HG02759 (cell line): ENCODE results near the gene LANCL2.
"Not testable (repeated sequence)": the region's sequence is repeated elsewhere in the genome, so short reads cannot be mapped to it uniquely, and the experiment has no call there.

ENCODE experiments used
- ATAC-seq: cut with Tn5 transposase; IDR thresholded peaks from one replicate; pipeline ENCODE4 v1.9.1; 2021; ENCODE audit warnings: mild to moderate bottlenecking, moderate library complexity; ENCODE audit not compliant: unreplicated experiment

The LANCL2 gene

DNA sequence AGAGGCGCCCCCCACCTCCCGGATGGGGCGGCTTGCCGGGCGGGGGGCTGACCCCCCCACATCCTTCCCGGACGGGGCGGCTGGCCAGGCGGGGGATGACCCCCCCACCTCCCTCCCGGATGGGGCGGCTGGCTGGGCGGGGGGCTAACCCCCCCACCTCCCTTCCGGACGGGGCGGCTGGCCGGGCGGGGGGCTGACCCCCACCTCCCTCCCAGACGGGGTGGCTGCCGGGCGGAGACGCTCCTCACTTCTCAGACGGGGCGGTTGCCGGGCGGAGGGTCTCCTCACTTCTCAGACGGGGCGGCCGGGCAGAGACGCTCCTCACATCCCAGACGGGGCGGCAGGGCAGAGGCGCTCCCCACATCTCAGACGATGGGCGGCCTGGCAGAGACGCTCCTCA, 37.4 kb downstream of the LANCL2 start:
- not testable (repeated sequence) for ATAC-seq

DNA sequence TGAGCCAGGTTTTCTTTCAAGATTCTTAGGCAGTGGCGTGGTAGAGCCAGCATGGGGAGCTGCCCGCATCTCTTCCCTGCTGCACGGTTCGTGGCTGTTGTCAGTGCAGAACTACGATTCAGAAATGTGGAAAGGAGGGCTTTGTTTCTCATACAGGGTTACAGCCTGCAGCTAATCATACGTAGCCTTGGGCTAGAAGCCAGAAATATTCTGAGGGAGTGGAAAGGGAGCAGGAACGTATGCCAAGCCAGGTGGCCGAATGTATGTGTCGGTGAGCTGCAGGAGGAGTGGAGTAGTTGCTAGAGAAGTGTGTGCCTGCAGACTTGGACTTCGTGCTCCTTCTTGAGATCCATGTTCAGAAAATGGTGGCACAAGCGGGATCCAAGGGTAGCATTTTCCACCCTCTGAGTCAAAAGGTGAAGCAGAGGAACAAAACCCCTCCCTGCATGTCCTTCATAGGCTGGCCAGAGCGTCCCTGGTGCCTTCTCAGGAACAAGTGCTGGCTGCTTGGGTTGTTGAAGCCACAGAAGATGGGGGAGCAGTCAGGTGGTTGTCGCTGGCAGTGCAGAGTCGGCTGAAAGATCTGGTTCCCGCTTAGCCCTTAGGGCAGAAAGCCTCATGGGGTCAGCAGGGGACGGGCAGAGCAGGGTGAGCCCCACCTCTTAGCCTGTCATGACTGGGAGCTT, 40.9 kb downstream of the LANCL2 start:
- ATAC-seq, result no peak

DNA sequence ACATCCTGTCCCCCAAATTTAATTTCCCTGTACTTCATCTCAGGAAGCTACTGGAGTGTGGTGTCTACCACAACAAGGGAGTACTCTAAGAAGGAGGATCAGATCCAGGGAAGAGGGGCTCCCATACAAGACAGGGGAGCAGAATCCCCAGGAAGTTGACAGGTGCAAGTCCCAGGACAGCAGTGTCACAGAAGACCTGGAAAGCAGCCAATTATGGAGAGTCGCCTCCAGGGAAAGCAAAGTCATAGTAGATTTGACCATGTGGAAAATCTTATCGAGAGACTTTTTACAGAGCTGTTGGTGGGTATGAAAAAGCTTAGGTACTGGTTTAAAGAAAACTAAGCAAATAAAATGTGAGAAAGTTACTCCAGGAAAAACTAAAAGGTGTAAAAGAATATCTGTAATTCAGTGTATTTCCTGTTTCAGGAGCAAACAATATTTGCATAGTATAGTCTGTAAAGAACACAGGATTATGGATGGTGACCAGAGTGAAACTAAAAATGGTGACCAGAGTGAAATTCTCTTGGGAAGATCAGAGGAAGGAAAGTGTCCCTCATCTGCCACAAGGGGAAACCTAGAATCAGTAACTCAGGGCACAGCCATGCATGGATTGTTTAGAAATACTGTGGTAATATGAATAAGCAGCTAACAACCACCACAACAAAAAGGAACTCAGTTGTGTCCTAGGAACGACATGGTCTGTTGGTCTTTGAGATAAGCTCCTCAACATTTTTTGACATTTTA, 44.5 kb downstream of the LANCL2 start:
- peak; percentile 66 for ATAC-seq

DNA sequence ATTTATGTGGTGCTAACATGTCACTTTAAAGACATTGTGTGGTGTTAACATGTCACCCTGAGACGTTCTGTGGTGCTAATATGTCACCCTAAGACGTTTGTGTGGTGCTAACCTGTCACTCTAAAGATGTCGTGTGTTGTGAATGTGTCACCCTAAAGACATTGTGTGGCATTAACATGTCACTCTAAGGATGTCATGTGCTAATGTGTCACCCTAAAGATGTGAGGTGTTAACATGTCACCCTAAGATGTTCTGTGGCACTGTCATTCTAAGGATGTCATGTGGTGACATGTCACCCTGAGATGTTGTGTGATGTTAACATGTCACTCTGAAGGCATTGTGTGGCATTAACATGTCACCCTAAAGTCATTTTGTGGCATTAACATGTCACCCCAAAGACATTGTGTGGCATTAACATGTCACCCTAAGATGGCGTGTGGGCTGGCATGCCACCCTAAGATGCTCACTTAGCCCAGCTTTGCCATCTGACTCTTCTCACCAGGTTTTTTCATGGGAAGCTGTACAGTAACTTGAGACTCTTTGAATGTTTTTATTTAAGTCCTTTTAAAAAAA, 45.6 kb downstream of the LANCL2 start:
- ATAC-seq, result no peak

DNA sequence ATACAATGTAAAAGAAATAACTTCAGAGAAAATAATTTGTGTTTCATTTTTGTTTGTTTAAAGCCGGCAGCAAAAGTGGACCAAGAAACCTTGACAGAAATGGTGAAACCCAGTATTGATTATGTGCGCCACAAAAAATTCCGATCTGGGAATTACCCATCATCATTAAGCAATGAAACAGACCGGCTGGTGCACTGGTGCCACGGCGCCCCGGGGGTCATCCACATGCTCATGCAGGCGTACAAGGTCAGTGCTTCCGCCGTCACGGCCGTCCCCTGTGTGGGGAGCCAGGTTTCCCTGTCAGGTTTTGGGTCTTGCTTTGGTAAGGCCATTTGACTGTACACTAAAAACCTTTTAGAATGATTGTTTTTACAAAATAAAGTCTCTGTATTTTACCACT, 46.7 kb downstream of the LANCL2 start:
- no peak for ATAC-seq

DNA sequence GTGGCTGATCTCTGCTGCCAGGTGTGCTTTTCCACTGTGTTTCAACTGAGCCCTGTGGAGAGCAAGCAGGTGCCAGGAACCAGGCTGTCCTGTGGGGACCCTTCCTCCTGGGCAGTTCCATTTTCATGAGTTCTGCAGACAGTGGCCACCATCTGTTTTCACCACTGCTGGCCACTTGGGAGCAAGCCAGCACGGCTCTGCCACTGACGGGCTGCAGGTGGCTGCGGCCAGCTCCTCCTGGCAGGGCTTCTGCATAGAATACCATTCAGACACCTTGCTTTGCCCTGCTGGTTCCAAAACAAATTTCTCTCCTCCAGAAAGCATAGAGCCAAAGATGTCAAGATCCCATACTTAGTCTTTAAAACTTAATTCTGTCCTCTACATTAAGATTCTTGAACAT, 48.3 kb downstream of the LANCL2 start:
- no peak for ATAC-seq

DNA sequence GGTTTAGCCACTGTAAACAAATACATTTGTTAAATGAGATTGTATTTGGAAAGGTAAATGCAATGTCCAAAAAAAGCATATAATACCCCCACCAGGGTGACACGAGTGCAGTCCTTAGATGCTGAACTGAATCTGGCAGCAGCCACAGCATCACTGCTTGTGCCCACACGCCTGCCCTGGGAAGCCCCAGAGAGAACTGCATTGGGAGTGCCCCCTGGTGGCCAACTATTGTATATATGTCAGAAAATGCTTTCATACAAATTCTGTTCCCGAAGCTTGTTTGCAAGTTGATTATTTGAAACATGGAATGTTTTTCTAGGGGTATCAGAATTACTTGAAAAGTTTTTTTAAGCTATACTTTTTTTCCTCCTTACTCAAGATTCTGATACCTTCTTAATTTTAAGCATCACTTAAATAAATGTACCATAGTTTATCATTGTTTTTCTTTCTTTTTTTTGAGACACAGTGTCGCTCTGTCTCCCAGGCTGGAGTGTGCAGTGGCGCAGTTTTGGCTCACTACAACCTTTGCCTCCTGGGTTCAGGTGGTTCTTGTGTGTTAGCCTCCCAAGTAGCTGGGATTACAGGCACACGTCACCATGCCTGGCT, 50.1 kb downstream of the LANCL2 start:
- ATAC-seq, result peak; percentile 92

DNA sequence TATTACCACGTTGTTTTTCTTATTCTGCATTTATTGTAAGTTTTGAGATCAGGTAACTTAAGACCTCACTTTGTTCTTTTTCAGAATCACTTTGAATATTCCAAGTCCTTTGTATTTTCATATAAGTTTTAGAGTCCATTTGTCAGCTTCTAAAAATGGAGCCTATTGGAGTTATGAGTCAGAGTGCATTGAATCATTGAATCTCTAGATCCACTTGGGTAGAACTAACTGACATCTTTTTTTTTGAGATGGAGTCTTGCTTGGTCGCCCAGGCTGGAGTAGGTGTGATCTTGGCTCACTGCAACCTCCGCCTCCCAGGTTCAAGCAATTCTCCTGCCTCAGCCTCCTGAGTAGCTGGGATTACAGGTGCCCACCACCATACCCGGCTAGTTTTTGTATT, 52.3 kb downstream of the LANCL2 start:
- ATAC-seq, result not testable (repeated sequence)

DNA sequence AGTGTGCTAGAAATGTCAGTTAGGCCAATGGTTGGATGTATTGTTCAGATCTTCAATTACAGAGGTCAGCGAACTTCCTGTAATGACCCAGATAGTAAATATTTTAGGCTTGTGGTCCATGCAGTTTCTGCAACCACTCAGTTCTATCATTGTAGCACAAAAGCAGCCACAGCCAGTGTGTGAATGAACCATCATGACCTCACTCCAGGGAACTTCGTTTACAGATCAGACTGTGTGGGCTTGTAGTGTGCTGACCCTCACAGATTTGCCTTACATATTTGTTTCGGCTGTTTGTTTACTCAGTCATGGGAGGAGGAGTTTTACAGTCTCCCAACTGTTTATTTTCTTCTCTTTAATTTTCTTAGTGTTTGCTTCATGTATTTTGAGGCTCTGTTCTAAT, 55.4 kb downstream of the LANCL2 start:
- no peak for ATAC-seq

DNA sequence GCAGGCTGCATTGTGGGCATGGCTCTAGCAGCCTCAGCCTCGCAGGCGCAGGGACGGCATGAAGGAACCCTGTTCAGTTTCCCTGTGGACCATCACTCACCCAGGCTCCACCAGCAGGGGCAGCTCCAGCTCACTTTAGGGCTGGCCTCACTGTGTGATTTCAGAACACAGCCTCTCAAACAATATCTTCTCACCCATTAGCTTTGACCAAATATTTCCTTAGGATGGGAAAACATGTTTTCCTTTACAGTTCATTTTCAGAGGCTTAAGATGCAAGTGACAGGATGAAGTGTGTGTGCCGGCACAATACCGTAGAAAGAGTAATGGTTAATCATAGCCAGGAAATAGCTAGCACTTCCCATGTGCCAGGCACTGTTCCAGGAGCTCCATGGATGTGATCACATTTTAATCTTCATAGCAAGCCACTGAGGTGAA, 58.2 kb downstream of the LANCL2 start:
- ATAC-seq, result no peak

DNA sequence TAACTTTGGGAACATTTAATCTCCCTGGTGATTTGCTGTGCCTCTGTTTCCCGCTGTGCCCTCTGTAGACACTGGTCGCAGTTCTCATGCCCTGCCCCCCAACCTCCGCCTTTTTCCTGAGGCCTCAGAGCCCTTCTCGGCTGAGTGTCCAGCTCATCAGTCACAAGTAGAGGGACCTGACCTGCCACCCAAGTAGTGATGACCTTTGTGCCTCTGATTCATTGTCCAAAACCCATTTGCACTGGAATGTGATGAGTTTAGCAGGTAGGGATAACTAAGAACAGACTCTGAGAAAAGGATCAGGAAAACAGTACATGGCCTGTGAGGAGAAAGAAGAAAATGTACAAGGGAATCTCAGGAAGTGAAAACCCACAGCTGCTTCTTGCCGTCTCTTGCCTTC, 58.8 kb downstream of the LANCL2 start:
- ATAC-seq, result no peak

DNA sequence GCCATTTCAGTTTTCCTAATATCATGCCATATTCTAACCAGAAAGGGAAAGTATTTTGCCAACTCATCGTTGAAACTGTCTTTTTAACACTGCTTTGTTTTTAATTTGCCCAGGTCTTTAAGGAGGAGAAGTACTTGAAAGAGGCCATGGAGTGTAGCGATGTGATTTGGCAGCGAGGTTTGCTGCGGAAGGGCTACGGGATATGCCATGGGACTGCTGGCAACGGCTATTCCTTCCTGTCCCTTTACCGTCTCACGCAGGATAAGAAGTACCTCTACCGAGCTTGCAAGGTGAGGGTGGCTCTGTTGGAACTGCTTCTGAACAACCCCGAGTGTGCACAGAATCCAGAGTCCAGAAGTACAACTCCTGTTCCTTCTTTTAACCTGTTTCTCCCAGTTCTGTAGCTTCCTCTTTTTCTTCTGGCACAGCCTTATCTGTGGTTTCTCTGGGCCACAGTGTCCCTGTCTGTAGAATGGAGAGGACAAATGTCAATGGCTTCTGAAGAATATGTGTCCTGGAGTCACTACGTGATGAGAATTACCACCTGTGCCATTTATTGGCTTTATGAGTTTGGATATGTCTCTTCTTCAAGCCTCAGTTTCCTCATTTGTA, 60.1 kb downstream of the LANCL2 start:
- ATAC-seq, result no peak

DNA sequence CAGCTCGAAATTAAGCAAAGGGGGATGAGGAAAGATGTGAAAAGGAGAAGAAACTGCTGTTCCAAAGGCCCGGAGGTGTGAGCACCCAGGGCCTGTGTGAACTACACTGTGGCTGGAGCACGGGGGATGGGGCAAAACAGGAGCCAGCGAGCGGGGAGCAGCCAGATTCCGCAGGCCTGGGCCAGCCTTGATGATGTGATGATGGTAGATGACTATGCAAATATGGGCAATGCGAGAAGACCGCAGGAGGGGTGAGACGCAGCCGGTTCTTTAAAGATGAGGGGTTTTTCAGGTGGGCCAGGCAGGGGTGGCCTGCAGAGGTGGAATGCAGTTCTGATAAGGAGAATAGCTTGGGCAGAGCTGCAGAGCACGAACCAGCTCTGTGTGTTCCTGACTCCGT, 61.5 kb downstream of the LANCL2 start:
- no peak for ATAC-seq

DNA sequence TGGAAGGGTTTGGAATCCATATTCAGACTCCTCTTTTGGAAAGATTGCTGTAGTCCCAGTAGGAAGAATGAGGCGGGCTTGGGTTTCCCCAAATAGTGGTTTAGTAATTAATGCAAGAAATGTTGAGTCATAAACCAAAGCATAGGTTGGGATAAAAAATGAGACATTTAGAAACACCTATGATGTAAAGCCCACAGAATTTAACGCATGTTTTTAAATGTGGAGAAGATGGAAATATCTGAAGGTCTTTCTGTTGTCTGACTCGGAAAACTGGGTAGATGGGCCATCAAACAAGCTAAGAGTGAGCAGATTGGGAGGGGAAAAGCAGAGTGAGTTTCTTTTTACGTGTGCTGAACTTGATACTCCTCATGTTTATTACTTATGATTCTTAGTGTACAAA, 62.2 kb downstream of the LANCL2 start:
- ATAC-seq, result no peak

DNA sequence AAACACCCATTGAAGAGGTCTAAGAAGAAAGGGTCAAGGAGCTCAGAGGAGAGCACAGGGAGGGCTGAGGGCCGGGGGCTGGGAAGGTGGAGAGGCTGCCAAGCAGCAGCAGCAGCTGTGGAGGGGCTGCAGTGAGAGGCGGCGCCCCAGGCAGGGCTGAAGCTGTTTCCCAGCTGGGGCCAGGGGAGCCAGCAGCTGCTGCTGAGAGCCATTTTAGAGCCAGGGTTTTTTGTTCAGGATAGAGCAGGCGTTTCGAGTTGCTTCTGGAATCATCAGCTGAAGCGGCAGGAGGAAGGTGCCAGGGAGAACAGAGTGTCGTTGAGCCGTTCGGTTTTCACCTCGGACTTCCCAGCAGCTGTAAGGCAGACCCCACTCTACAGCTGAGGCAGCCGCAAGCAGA, 62.7 kb downstream of the LANCL2 start:
- no peak for ATAC-seq

DNA sequence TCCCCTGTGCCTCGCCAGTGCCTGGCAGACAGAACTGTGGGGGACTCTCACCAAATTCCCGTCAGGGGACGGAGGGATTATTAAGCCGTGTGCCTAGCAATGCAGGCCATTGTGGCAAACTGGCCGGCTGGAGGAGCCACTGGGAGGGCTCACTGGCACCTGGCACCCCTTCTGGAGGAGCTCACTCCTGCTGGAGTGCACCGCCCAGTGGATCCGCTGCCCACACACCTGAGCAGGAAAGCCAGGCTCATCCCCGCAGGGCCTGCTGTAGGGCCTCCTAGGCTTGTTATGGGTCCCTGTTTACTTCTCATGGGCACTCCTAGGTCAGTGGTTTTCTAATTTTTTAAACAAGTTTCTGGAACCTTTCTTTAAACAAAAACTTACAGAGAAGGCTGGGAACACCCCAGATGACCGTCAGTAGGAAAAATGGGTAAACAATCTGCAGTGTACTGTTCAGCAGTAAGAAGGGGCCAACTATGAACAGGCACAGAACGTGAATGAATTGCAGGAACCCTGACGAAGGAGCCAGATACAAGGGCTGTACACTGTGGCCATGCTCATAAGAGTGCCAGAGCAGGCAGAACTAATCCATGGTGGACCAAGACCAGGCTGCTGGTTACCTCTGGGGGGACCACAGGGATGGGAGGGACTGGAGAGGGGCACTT, 64.8 kb downstream of the LANCL2 start:
- ATAC-seq, result no peak

DNA sequence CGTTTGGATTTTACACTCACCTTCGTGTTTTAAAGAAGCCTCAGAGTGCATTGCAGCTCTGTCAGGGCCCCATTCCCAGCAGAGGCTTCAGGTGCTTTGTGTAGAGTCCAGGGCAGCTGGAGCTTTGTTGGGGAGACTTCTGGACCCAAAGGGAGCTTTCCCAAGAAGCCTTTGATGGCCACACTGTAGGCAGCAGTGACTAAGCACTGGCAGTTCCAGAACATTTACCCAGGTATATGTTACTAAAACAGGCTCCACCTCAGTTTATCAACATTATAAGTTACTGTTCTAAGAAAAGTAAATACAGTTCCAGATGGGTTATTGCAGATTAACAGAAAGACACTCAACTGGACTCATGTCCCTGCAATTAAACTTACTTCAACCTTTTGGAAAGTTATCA, 66.8 kb downstream of the LANCL2 start:
- ATAC-seq, result no peak

DNA sequence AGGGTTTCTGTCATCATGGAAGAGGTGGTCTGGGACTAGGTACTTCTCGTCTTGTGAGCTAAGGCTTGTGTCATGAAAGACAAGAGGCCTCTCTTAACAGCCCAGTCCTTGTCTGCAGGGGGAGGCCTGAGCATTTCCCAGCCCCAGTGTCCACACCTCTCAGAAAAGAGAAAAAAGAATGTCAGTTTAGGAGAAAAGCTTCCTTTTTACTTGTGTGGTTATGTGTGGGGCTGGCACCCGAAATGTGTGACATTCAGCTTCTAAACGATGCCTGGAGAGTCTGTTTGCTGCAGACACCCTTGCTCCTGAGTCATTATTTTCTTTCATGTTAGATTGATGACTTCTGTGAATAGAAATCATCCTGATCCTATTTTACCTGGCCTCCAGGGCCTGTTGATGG, 67.4 kb downstream of the LANCL2 start:
- no peak for ATAC-seq

DNA sequence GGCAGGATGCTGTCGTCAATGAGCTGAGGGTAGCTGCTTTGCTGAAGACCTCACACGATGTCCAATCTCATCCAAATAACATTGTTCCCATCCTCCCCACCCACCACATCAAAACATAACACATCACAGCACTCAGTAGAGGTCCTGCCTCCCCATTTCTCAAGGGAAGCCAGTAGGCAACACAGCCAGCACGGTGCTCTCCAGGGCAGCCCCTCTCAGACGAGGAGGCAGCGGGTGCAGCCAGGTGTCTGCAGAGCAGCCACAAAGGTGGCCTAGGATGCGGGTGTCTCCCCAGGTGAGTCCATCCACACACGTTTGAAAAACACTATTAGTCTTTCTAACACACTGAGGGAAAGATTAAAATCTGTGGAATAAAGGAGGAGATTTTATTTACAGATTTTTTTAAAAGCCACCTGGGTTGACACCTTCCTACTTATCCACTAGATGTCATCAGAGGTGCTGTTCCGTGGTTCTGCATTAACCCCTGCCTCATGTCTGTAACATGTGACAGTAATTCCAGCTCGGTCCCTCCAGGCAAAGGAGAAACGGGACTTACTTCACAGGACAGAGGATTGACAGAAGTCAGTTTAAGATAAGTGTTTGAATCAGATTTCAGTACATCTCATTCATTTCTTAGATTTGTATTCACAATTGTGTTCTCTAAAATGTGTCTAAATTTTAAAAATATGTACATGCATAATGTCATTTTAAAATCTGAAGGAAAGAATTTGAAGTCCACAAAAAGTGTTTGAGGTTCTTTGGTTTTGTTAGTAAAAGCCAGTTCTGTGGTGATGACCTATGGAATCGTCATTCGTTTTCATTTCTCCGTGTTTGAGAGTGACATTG, 68.0 kb downstream of the LANCL2 start:
- peak; percentile 75 for ATAC-seq

DNA sequence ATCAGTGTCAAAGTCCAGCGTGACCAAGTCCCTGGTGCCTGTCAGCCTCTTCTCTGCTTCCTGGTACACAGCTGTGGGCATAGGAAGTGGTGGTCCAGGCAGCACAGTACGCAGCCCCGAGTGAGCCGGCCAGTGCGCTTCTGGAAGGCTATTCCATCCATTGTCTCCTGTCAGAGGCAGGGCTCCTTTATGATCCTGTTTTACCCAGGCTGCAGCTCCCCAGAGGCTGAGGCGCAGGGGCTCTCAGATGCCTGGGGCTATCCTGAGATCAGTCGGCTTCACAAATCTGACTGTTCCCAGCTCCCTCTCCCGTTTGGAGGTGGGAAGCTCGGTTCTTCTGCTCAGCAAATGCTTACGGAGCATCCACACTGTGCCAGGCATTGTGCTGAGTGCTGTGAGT, 70.3 kb downstream of the LANCL2 start:
- ATAC-seq, result no peak
